Spleen (tissue), 11 donors: Measurements from ENCODE around the gene MYO1A. TPM values are rescaled to one million over a fixed set of nuclear protein-coding genes. Genes with fewer than 3 reads are reported as not detected.

Experiments
- DNase-seq: peaks from one replicate; pipeline ENCODE4 v3.0.0-alpha.2; 2020
- H3K27ac ChIP-seq, 8 donors: fragments of 200-600 bp; sonication (generic) in 7 of 8; 1 replicate in 4 of 8; 2 replicates in 4 of 8; pipeline versions ENCODE4 v1.5.0 to v1.8.0; 2016 to 2021; ENCODE audit warnings: inconsistent platforms in 4 of 8, mild to moderate bottlenecking in 4 of 8, moderate library complexity in 1 of 8
- H3K27me3 ChIP-seq, 7 donors: fragments of 200-600 bp; sonication (generic) in 6 of 7; replicated peaks in 1 of 7; 1 replicate in 4 of 7; 2 replicates in 3 of 7; pipeline versions ENCODE4 v1.5.0 to v1.8.0; 2016 to 2021; ENCODE audit warnings: inconsistent platforms in 3 of 7, mild to moderate bottlenecking in 1 of 7
- H3K36me3 ChIP-seq, 6 donors: fragments of 200-600 bp; sonication (generic) in 5 of 6; 1 replicate in 4 of 6; 2 replicates in 2 of 6; pipeline versions ENCODE4 v1.5.0 to v1.8.0; 2016 to 2021; ENCODE audit warnings: inconsistent platforms in 2 of 6
- H3K4me1 ChIP-seq, 6 donors: fragments of 200-600 bp; sonication (generic) in 5 of 6; 1 replicate in 3 of 6; 2 replicates in 3 of 6; pipeline versions ENCODE4 v1.5.0 to v1.8.0; 2016 to 2021; ENCODE audit warnings: inconsistent platforms in 3 of 6
- H3K4me3 ChIP-seq, 8 donors: fragments of 200-600 bp; sonication (generic) in 7 of 8; 1 replicate in 4 of 8; 2 replicates in 4 of 8; pipeline versions ENCODE4 v1.5.0 to v1.8.0; 2016 to 2021; ENCODE audit warnings: inconsistent platforms in 4 of 8, mild to moderate bottlenecking in 4 of 8, moderate library complexity in 2 of 8
- H3K9me3 ChIP-seq, 8 donors: fragments of 200-600 bp; sonication (generic) in 7 of 8; 1 replicate in 4 of 8; 2 replicates in 4 of 8; pipeline versions ENCODE4 v1.5.0 to v1.8.0; 2016 to 2021; ENCODE audit warnings: inconsistent platforms in 4 of 8
- CTCF ChIP-seq, 11 experiments: fragments of 200-600 bp in 7 of 11; fragments of 450-650 bp in 4 of 11; sonication (generic) in 4 of 11; IDR thresholded peaks in 8 of 11; conservative IDR thresholded peaks in 3 of 11; 1 replicate in 7 of 11; 2 replicates in 4 of 11; pipeline versions ENCODE4 v1.4.0 to v1.8.0; 2016 to 2021; ENCODE audit warnings: antibody characterized with exemption in 11 of 11, inconsistent platforms in 4 of 11, mild to moderate bottlenecking in 1 of 11
- POLR2A ChIP-seq, 3 donors: fragments of 450-650 bp; IDR thresholded peaks; one replicate each; pipeline ENCODE4 v1.5.1; 2017; ENCODE audit warnings: antibody characterized with exemption in 3 of 3, mild to moderate bottlenecking in 1 of 3
- POLR2AphosphoS5 ChIP-seq, 3 donors: sonication (generic); formaldehyde crosslinking; IDR thresholded peaks; one replicate each; pipeline ENCODE4 v1.5.1; 2017; ENCODE audit warnings: antibody characterized with exemption in 3 of 3
- WGBS, 5 donors: extraction: QIAGEN DNeasy Blood & Tissue Kit in 3 of 5; methylation state at CpG; one replicate each; pipeline versions ENCODE4 v1.1.5 to v1.1.7; 2013 to 2018; 5-methylcytosine and 5-hydroxymethylcytosine counted together
- intact Hi-C: fragments of 100-400 bp; cut with DNase I; formaldehyde crosslinking; loops from one replicate; pipeline ENCODE4 v1.15.0; 2023; ENCODE audit warnings: low total_unique reads
- polyA plus RNA-seq, 3 donors: library from polyadenylated mRNA; stranded (reverse); fragments of 200-250 nt; gene quantifications; one replicate each; pipeline ENCODE4 v1.2.1, GENCODE V29; 2013
- total RNA-seq, 7 donors: library from RNA; depleted of rRNA in 3 of 7; stranded (reverse); fragments of >200 nt in 3 of 7; fragmentation: NEBNext Ultra II Directional in 4 of 7; extraction: Animal tissue kit (Norgen Biotek cat#: 25700) in 4 of 7; gene quantifications; one replicate each; pipeline versions ENCODE4 v1.1.0 to v1.2.1, GENCODE V29; 2016 to 2021
- donor health status: healthy with polysubstance abuse.
- donor health status: DM: no; HTN: no; CAD: no; lungs with moderate emphysema.
- donor health status: DM: no; HTN: no; CAD: no.
- donor health status: Bipolar disorder and iron deficiency.
- donor health status: healthy.
- donor health status: DM: no; HTN: no; CAD: no.
- donor health status: DM: yes; HTN: yes; CAD: no.

MYO1A gene
- total and polyA plus RNA-seq, 10 donors: 0.12 to 1.4 (median 0.22) TPM; not detected in 1

GRCh38 chr12:57091638-57092528 lies 42.0 kb upstream of the MYO1A start:
- intact Hi-C loops: no loop called here
- DNase-seq: no peak
- 72 to 92% (median 86%) methylated on average over 24 to 25 of the region's 25 CpGs for WGBS, 5 donors
- TF ChIP-seq POLR2AphosphoS5 (IDR thresholded peaks at IDR 0.05) (peak in 1 of 3 donors; percentile 21), CTCF (IDR thresholded peaks at IDR 0.05 in 8 of 11, conservative IDR thresholded peaks at IDR 0.05 in 3 of 11) (no peak), POLR2A (IDR thresholded peaks at IDR 0.05) (no peak)
- Histone ChIP-seq H3K36me3 (peaks cover 0 to 56% (median 41%) of the 10 kb centered on the region in 6 donors), H3K9me3 (no peaks in the 10 kb centered on the region), H3K27me3 (no peaks in the 10 kb centered on the region), H3K4me1 (peaks cover 19 to 89% (median 56%) of the 10 kb centered on the region in 6 donors), H3K4me3 (peak overlapping the region in 4 of 8 donors; percentile 80 to 96 (median 94)), H3K27ac (peak overlapping the region in 5 of 8 donors; percentile 2 to 99 (median 84))

- Histone ChIP-seq H3K4me3 (peak overlapping the region in 7 of 8 donors; percentile 46 to 96 (median 84)), H3K36me3 (peaks cover 0 to 48% (median 33%) of the 10 kb centered on the region in 6 donors), H3K27me3 (no peaks in the 10 kb centered on the region), H3K4me1 (peaks cover 25 to 93% (median 64%) of the 10 kb centered on the region in 6 donors), H3K27ac (peak overlapping the region in 6 of 8 donors; percentile 61 to 99 (median 97)), H3K9me3 (no peaks in the 10 kb centered on the region)
- intact Hi-C loops: no loop called here
- no peak for TF ChIP-seq CTCF (IDR thresholded peaks at IDR 0.05 in 8 of 11, conservative IDR thresholded peaks at IDR 0.05 in 3 of 11)
- TF ChIP-seq POLR2AphosphoS5 (IDR thresholded peaks at IDR 0.05): peak in 1 of 3 donors; percentile 37
- WGBS, 5 donors: 74 to 89% (median 84%) methylated on average over 18 to 22 of the region's 22 CpGs
- DNase-seq: no peak
Observed at GRCh38 chr12:57090924-57091637, 41.2 kb upstream of the MYO1A start.

- Histone ChIP-seq H3K4me1 (peaks cover 30 to 94% (median 70%) of the 10 kb centered on the region in 6 donors), H3K27ac (peak overlapping the region; percentile 61 to 99 (median 96)), H3K36me3 (peaks cover 0 to 42% (median 28%) of the 10 kb centered on the region in 6 donors), H3K9me3 (no peaks in the 10 kb centered on the region), H3K27me3 (no peaks in the 10 kb centered on the region), H3K4me3 (peak overlapping the region; percentile 46 to 96 (median 84))
- TF ChIP-seq POLR2AphosphoS5 (IDR thresholded peaks at IDR 0.05) (no peak), POLR2A (IDR thresholded peaks at IDR 0.05) (no peak), CTCF (IDR thresholded peaks at IDR 0.05 in 8 of 11, conservative IDR thresholded peaks at IDR 0.05 in 3 of 11) (no peak)
- 63 to 84% (median 76%) methylated on average over 6 of the region's 6 CpGs for WGBS, 5 donors
- DNase-seq: no peak
- intact Hi-C loops: no loop called here
Observed at GRCh38 chr12:57090490-57090889, 40.6 kb upstream of the MYO1A start.
